Psoas muscle (tissue), 8 donors: ENCODE measurements around the gene STAP2. TPM values are rescaled to one million over a fixed set of nuclear protein-coding genes. Genes with fewer than 3 reads are reported as not detected.

Experiments
- ATAC-seq, 4 donors: fragments of 200-7000 bp; cut with Tn5 transposase; one replicate each; pipeline ENCODE4 v1.9.1; 2020; ENCODE audit warnings: moderate library complexity in 3 of 4, mild to moderate bottlenecking in 2 of 4
- DNase-seq, 2 donors: peaks; one replicate each; pipeline ENCODE4 v3.0.0-alpha.2; 2020
- H3K27ac ChIP-seq: fragments of 200-600 bp; one replicate; pipeline ENCODE4 v1.8.0; 2022
- H3K27me3 ChIP-seq, 3 donors: fragments of 200-600 bp in 1 of 3; one replicate each; pipeline versions ENCODE4 v1.6.1 to v1.8.0; 2013 to 2022; ENCODE audit warnings: low read length in 2 of 3, mild to moderate bottlenecking in 2 of 3, moderate library complexity in 1 of 3; ENCODE audit not compliant: insufficient read depth in 3 of 3
- H3K36me3 ChIP-seq, 2 donors: fragments of 200-600 bp in 1 of 2; one replicate each; pipeline versions ENCODE4 v1.6.1 to v1.8.0; 2013 to 2022; ENCODE audit warnings: low read depth in 1 of 2, mild to moderate bottlenecking in 1 of 2, moderate library complexity in 1 of 2; ENCODE audit not compliant: insufficient read depth in 1 of 2
- H3K4me1 ChIP-seq: fragments of 200-600 bp; one replicate; pipeline ENCODE4 v1.8.0; 2022
- H3K4me3 ChIP-seq: fragments of 200-600 bp; one replicate; pipeline ENCODE4 v1.8.0; 2022; ENCODE audit warnings: mild to moderate bottlenecking
- H3K9me3 ChIP-seq: fragments of 200-600 bp; one replicate; pipeline ENCODE4 v1.8.0; 2022
- WGBS, 3 donors: extraction: QIAGEN DNeasy Blood & Tissue Kit; methylation state at CpG; one replicate each; pipeline versions ENCODE4 v1.1.6 to v1.1.7; 2013; 5-methylcytosine and 5-hydroxymethylcytosine counted together
- intact Hi-C, 2 donors: fragments of 100-400 bp; cut with DNase I; formaldehyde crosslinking; loops; one replicate each; pipeline versions ENCODE4 v1.11.0 to v1.14.2; 2022
- polyA plus RNA-seq, 3 donors: library from polyadenylated mRNA; stranded (reverse); fragments of 200-250 nt; gene quantifications; one replicate each; pipeline ENCODE4 v1.2.3, GENCODE V29; 2013
- total RNA-seq, 4 donors: library from RNA; stranded (reverse); fragmentation: NEBNext Ultra II Directional in 2 of 4; extraction: Animal tissue kit (Norgen Biotek cat#: 25700) in 2 of 4; gene quantifications; one replicate each; pipeline versions ENCODE4 v1.2.1 to v1.2.4, GENCODE V29; 2021 to 2023
- TF ChIP-seq, protein P1 (sequence below): fragments of 200-600 bp; IDR thresholded peaks from one replicate; pipeline ENCODE4 v1.8.0; 2022; ENCODE audit warnings: antibody characterized with exemption
- donor health status: healthy with polysubstance abuse.
- donor health status: DM: no; HTN: no; CAD: no; lungs with moderate emphysema.
- donor health status: Bipolar disorder and iron deficiency.
- donor health status: healthy.
- donor health status: DM: yes; HTN: yes; CAD: no.
- donor health status: DM: no; HTN: no; CAD: no.
- donor health status: DM: no; HTN: no; CAD: no.
- donor health status: DM: yes; HTN: yes; CAD: no.

The STAP2 gene
- total and polyA plus RNA-seq, 7 donors: 0.31 to 3.7 (median 0.66) TPM

DNA sequence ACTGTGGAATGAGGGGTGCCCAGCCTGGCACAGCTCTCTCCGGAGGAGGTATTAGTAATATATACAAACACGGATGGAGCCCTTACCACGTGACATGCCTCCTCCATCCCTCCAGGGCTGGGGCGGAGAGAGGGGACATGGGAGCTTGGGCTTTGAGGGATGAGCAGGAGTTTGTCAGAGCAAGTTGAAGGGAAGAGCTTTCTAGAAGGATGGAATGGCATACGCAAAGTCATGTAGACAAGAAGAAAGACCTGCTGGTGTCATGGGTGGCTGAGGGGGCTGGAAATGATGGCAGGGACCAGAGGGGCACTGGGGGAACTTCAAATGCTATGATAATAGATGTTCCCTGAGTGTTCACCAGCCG is 7.4 kb upstream of the STAP2 start:
- Histone ChIP-seq H3K27ac (no peak overlapping the region), H3K4me3 (no peak overlapping the region), H3K27me3 (no peaks in the 10 kb centered on the region), H3K36me3 (peaks cover 0 to 17% of the 10 kb centered on the region in 2 donors), H3K4me1 (peaks cover 9% of the 10 kb centered on the region), H3K9me3 (no peaks in the 10 kb centered on the region)
- 86 to 94% (median 92%) methylated on average over 6 of the region's 6 CpGs for WGBS, 3 donors
- ATAC-seq: no peak
- TF ChIP-seq, protein P1, sequence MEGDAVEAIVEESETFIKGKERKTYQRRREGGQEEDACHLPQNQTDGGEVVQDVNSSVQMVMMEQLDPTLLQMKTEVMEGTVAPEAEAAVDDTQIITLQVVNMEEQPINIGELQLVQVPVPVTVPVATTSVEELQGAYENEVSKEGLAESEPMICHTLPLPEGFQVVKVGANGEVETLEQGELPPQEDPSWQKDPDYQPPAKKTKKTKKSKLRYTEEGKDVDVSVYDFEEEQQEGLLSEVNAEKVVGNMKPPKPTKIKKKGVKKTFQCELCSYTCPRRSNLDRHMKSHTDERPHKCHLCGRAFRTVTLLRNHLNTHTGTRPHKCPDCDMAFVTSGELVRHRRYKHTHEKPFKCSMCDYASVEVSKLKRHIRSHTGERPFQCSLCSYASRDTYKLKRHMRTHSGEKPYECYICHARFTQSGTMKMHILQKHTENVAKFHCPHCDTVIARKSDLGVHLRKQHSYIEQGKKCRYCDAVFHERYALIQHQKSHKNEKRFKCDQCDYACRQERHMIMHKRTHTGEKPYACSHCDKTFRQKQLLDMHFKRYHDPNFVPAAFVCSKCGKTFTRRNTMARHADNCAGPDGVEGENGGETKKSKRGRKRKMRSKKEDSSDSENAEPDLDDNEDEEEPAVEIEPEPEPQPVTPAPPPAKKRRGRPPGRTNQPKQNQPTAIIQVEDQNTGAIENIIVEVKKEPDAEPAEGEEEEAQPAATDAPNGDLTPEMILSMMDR: no peak
- no peak for DNase-seq
- intact Hi-C loops: no loop called here

DNA sequence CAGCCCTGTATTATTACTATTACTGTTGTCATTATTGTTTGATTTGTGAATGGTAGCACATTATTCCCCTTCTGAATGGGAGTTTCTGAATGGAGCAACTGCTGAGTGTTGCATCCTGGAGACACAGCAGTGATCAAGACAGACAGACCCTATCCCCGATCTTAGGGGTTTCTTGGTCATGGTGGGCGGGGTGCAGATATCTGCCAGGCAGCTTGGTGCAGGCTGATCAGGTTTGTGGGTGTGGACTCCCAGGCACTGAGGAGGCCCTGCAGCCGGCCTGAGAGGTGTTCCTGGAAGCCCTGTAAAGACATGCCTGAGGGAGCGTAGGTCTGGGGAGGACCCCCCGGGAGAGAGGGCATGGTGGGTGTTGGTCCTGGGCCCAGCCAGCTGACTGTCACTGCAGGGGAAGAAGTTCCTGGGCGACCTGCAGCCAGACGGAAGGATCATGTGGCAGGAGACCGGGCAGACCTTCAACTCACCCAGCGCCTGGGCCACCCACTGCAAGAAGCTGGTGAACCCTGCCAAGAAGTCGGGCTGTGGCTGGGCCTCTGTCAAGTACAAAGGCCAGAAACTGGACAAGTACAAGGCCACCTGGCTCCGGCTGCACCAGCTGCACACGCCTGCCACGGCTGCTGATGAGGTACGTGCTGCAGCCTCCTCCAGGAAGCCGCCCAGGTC is 6.9 kb upstream of the STAP2 start:
- TF ChIP-seq, protein P1: no peak
- DNase-seq (no peak), ATAC-seq (no peak)
- Histone ChIP-seq H3K4me1 (peaks cover 9% of the 10 kb centered on the region), H3K27me3 (no peaks in the 10 kb centered on the region), H3K4me3 (no peak overlapping the region), H3K27ac (no peak overlapping the region), H3K9me3 (no peaks in the 10 kb centered on the region), H3K36me3 (peaks cover 0 to 17% of the 10 kb centered on the region in 2 donors)
- 43 to 63% (median 45%) methylated on average over 15 of the region's 15 CpGs for WGBS, 3 donors
- intact Hi-C loops: no loop called here

DNA sequence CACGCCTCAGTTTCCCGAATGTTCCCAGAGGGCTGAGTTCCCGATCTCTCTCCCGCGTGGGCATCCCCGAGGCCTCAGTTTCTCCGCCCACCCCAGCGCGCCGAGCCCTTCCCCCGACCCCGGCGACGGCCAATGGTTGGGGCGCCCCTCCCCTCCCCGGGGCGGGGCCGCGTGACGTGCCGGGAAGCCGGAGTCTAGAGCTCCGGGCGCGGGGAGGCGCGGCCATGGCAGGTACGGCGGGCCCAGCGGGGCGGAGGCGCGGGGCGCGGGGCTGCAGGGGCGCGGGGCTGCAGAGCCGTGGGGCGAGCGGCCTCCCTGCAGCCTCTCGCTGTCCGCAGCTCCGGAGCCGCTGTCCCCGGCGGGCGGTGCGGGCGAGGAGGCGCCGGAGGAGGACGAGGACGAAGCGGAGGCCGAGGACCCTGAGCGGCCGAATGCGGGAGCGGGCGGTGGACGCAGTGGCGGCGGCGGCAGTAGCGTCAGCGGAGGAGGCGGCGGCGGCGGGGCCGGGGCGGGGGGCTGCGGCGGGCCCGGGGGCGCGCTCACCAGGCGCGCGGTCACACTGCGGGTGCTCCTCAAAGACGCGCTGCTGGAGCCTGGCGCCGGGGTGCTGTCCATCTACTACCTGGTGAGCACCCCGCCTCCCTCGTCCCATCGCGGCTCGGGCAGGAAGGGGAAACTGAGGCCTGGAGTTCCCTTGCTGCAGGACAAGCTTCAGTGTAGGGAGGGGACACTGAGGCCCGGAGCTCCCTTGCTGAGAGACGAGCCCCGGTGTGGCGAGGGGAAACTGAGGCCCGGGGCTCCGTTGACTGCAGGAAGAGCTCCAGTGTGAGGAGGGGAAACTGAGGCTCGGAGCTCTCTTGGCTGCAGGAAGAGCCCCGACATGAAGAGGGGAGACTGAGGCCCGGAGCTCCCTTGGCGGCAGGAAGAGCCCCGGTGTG is 5.0 kb upstream of the STAP2 start, which contains the start of gene MPND:
Gene MPND (plus strand): TSS at position 193 of the 938 bp plus-strand sequence. CDS start 32 bp downstream, at position 225.
- peak within 1 kb of the TSS; percentile 85 for H3K4me3 ChIP-seq
- DNase-seq (peak; percentile 94), ATAC-seq (peak; percentile 84 to 90 (median 86))
- H3K27ac ChIP-seq: peak within 1 kb of the TSS; percentile 89
- TF ChIP-seq, protein P1: no peak
- H3K36me3 ChIP-seq: peaks cover 0 to 17% of the 10 kb centered on the region in 2 donors
- H3K27me3 ChIP-seq: no peaks in the 10 kb centered on the region
- 5 to 11% (median 7%) methylated on average over 40 to 100 of the region's 101 CpGs for WGBS, 3 donors
- peaks cover 9% of the 10 kb centered on the region for H3K4me1 ChIP-seq
- intact Hi-C loops: no loop called here
- H3K9me3 ChIP-seq: no peaks in the 10 kb centered on the region

DNA sequence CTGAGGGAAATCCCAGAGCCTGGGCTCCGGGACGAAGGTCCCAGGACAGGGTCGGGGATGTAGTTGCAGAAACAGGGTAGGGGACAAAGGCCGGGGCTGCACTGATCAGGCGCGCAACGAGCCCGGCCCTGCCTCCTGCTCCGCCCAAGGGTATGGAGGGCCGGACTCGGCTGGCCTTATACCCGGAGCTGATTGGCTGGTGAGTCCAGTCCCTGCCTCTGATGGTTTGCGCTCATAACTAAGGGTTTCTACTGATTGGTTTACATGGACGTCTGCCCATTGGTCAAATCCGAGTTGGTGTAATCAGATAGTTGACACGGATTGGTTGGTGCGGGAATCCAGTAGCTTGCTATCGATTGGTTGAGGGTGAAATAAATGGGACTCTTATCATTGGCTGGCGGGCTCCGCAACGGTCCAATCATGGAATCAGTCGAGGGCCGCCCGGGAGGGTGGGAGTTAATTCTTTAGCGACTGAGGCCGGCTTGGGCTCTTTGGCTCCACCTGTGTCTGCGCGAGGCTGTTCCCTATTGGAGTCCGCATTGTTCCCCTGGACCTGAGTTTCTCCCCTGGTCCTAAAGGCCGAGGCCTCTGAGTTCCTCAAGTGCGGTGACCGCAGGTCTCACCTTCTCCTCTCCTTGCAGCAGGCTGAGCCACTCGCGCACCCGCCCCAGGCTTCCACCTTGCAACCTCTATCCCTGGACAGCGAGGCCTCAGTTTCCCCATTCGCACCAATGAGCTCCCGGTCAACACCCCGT is 4.2 kb upstream of the STAP2 start:
- peaks cover 0 to 17% of the 10 kb centered on the region in 2 donors for H3K36me3 ChIP-seq
- H3K9me3 ChIP-seq: no peaks in the 10 kb centered on the region
- H3K27me3 ChIP-seq: no peaks in the 10 kb centered on the region
- H3K27ac ChIP-seq: peak overlapping the region; percentile 89
- 0% methylated on average over 39 of the region's 39 CpGs for WGBS, 3 donors
- peak overlapping the region; percentile 85 for H3K4me3 ChIP-seq
- peak; percentile 96 to 97 for DNase-seq
- intact Hi-C loops: no loop called here
- TF ChIP-seq, protein P1: peak; percentile 11
- H3K4me1 ChIP-seq: peaks cover 13% of the 10 kb centered on the region
- peak; percentile 92 to 94 (median 93) for ATAC-seq
